HT1080 (cell line): ENCODE data around the gene PRPF40B. TPM values are rescaled to one million over a fixed set of nuclear protein-coding genes. Genes with fewer than 3 reads are reported as not detected.
A peak's percentile ranks its signal among the peaks of the same experiment; 100 is the strongest.
"Not testable (repeated sequence)": the region's sequence is repeated elsewhere in the genome, so short reads cannot be mapped to it uniquely, and the experiment has no call there.

ENCODE experiments used
- DNase-seq: peaks from one replicate; pipeline ENCODE4 v3.0.0-alpha.2; 2015; ENCODE audit warnings: low read depth
- polyA plus RNA-seq, 2 experiments: library from polyadenylated mRNA; depleted of rRNA; stranded (reverse); fragments of >200 nt; gene quantifications; 2 replicates each; pipeline ENCODE4 v1.2.3, GENCODE V29; 2015
- total RNA-seq: library from RNA; depleted of rRNA; stranded (reverse); fragments of >200 nt; shearing (Covaris generic); gene quantifications from 2 replicates; pipeline ENCODE4 v1.2.3, GENCODE V29; 2014; rRNA removed

PRPF40B gene
- total RNA-seq, result 10.1 and 10.5 TPM in 2 replicates
- polyA plus RNA-seq (2015; cell fraction: cytosol; rRNA removed), result 10.7 and 11.8 TPM in 2 replicates
- polyA plus RNA-seq (2015; cell fraction: nucleus; rRNA removed), result 45.7 and 46.3 TPM in 2 replicates

DNA sequence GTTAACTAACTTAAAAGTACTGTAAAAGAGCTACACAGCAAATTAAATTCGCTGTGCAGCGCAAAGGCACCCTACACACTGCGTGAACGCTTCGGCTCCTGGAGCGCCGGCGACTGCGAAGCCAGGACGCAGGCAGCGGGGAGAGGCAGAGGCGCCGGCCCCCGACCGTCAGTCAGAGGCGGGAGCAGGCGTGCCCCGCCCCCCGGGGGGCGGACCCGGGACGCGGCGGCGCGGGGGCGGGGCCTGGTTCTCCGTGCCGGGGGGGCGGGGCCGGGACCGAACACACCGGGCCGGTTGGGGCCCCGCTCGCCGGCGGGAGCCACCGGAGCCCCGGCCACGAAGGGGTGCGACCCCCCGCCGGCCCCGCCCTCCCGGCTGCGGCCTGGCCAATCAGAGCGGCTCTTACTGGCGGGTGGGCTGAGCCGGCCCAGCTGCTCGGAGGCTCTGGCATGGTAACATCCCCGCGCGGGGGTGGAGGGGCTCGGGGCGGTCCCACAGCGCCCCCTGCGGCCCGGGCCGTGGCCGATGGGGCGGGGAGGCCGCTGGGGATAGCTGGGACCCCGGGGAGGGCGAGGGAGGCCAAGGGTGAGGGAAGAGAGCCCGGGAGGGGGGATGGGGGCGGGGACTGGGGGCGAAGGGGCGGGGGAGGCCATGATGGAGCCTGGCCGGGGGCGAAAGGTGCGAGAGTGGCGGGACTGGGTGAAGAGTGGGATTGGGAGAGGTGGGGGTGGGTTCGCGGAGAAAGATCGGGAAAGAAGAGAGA lies at the start of gene PRPF40B:
Gene PRPF40B (plus strand): TSS at position 420 of the 763 bp plus-strand sequence. CDS start 30 bp downstream, at position 450.
- peak; percentile 68 for DNase-seq

DNA sequence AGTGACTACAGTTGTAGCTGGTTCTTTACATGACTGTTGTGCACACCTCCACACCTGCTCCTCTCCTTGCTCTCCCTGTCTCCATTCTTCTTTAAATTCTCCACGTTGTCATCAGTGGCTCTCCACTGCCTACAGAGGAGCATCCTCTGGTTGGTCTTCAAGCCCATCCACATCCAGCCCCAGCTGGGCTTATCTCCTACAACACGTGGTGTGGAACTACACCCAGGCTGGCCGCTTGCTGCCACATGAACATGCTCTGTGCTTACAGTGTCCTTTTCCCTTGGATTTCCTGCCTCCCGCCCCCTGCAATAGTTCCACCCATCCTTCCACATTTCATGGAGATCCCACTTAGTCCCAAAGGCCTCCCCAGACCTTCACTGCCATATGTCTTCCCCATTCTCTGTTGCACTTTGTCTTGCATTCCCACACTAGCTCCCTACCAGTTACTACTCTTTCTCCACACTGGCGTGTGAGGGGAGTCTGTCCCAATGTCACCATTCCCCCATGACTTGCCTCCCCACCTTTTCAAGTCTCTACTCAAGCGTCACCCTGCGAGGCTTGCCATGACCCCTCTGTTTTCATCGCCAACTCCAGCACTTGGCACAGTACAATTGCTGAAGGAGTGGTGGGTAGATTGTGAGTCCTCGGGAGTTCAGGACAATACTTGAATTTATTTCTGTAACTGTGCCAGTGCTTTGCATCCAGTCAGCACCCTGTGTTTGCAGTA lies 45.6 kb upstream of the PRPF40B start:
- DNase-seq, result no peak

DNA sequence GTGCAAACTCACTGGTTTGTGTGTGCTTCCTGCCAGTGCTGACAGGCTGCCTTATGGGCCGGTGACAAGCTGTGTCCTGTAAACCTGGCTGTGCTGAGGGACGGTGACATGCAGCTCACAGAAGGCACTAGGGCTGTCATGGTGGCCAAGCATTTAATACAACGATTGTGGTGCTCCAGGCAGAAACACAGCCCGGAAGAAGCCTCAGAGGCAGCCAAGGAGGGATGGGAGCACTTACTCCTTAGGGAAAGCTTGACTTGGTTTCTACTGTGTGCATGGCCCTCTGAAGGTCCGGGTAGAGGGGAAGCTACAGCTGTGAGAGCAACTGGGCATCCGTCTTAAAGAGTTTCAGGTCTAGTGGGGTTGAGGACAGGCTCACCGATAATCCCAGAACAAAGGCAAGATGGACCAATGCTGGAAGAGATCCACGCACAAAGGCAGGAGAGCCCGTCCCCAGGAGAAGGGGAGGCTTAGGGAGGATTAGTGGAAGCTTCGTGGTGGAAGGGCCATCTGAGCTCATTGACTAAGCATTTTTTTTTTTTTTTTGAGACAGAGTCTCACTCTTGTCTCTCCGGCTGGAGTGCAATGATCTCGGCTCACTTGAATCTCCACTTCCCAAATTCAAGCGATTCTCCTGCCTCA lies 44.8 kb upstream of the PRPF40B start:
- DNase-seq, result no peak

DNA sequence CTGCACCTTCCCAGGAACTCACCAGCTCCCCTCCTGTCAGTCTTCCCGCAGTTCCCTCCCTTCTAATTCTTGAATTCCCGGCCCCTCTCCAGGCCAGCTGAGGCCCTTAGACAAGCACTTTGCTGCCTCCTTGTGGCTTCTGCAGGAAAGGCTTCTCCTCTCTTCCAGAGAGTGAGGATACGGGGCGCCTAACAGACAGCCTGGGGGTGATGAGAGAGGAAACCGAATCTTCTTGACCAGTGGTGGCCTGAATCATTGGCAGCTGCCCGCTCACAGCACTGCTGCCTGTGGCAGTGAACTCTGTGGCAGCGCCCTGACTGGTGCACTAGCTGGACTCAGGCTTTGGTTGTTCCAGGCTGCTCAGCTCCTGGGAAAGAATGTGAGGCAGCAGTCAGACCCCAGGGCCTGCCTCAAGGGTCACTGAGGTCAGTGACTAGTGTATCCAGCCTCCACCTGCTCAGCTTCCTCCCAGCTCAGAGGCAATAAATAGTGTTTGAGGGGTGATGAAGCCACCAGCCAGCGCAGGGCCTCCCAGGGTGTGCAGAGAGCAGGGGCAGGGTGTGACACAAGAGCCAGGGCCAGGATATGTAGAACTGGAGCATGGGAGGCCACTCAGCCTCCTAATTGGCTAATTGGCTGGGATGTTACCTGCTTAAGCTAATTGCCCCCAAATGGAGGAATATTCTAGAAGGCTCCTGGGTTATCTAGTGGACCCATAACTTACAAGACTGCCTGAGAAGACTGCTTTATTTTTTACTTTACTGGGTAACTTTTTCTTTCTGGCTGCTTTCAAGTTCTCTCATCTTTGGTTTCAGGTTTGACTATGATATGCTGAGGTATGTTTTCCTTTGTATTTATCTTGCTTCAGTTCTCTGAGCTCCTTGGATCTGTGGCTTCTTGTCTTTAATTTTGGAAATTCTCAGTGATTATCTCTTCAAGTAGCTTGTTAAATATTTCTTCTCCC lies 42.5 kb upstream of the PRPF40B start:
- peak; percentile 87 for DNase-seq

DNA sequence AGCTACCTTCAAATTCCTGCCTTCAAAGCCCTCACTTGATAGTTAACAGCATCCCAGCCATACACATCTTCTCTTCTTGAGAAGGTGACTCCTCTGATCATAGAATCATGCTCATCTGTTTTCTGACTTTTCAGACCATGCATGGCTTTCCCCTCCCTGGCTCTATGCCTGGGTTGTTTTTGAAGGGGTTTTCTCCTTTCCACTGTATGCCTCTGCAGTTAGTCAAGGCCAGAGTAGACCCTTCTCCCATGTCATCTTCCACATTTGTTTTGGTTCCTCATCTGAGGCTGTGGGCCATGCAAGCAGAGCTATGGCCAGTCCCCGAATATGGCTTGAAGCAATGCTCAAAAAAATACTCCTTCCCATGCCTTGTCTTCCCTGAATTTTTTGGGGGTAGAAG lies 41.2 kb upstream of the PRPF40B start:
- DNase-seq, result no peak

DNA sequence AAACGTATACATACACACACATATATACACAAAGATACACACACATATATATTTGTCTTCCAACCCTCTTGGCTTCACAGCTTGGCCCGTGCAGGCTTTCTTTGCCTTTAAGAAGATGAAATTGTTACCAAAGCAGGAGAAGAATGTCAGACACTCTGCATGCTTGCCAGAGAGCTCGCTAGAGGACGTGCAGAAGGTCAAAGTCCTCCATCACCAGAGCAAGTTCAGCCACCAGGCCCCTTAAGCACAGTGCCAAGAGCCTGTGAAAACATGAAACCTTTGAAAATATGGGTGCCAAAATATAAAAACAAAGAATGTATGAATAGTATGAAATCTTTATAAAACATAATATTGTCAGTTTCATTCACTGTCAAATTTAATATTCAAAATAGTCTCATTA lies 40.5 kb upstream of the PRPF40B start:
- DNase-seq, result no peak

DNA sequence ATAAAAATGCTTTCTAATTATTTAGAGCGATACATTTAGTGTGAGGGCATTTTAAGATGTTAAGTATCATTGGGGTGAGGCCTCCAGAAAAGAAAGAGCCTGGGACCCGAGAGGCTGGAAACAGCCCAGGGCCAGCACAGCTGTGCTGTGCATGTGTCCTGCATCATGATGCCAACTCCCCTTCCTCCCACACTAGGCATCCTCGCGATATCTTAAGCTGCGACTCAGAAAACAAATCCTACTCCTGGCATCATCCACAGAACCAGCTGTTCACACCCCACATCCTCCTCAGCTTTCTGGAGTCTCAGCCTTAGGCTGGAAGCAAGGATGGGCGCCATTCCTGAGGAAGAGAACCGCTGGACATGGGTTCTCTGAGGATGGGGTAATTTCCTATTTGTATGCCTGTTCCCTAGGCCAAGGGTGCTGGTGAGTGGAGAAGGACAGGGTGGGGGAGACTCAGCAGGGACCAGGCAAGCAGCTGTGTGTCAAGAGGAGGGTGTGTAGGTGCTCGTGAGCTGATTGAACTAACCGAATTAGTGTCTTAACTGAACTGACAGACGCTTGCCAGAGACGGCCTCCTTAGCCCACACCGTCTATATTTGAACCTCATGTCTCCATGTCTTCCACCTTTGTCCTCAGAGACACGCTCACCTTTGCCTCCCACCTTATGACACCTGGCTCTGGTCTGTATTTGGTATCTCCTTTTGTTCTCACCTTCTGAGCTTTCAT lies 39.8 kb upstream of the PRPF40B start:
- DNase-seq, result peak; percentile 27

DNA sequence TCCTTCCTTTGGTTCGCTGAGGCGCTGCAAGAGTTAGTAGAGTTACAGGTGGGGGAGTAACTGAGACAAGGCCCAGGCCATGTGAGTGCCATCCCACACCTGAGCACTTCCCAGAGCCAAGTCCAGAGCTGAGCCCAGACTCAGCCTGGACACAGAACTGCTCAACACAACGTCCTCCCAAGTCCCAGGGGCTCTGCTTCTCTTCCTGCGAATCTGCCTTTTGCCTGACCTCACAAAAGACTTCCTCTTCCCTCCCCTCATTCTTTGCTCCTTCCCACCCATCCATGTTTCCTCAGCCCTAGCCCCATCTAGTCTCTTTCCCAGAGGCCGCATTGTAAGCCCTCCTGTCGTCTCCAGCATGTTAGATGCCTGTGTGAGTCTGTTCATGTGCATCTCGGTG lies 38.8 kb upstream of the PRPF40B start:
- no peak for DNase-seq

DNA sequence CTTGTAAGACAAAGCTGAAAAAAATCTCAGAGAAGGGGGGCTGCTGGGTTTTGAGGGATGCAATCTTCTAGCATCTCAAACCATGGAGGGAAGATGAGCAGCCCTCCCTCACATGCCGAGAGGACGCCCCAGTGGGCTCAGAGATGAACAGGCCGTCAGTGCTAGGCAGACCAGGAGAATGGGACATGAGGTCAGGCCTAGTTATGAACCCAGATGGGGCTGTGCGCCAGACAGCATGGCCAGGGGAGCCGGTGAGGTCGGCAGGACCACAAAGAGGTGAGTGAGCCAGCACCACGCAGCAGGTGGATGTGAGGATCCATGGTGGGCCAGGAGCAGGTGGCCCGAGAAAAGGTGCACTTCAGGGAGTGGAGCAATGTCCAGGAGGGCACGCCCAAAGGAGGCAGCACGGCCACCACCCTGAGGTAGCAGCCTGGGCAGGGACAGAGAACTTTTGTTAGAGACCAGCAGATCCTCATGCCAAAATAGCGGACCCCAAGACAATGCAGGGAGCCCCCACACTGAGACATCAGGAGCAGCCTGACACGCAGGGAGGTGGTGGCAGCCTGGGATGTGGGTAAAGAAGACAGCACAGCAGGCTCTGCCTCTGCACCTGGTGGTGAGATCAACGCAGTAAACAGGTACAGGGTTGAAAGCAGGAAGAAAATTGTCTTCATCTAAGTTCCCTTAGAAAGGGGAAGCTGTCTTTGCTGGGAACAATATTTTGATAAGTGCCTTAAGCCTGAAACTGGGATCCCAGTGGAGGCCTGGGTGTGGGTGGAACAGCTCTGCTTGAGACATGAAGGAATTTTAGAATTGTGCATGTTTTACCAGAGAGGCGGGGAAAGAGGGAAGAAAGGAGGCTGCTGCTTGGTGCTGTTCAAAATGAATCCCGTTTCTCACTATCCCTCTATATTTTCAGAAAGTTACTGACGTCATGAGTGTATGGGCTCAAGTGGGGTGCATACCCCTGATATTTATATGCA lies 37.6 kb upstream of the PRPF40B start:
- no peak for DNase-seq

DNA sequence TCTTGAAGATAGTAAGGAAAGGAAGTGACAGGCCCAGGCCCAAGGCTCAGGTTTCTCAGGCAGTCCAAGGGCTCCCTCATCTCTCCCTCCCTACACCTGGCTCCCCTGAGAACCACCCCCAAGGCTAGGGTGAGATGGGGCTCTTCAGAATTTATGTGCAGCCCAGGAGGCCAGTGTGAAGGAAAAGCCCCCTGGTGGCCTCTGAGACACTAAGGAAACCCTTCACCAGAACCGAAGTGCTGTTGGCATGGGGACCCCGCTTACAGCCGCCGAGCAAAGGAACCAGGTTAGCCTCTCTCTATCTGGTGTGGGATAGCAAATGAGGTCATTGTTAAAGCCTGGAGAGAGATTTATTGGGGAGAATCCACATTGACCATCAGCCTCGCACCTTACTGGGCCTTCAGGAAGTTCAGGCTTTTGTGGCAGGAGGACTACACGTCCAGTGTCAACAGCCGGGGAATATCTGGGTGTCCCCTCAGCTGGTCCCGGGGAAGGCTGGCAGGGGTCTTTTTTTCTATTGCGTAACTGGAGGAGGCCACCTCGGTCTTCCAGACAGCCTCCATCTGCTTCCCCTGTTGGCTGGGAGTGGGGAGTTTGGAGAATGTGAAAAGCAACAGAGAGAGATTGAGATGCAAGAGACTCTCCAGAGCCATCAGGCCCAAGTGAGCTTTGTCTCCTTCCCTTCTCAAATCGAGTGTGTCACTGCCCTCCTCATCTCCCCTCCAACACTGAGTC lies 36.0 kb upstream of the PRPF40B start:
- no peak for DNase-seq

DNA sequence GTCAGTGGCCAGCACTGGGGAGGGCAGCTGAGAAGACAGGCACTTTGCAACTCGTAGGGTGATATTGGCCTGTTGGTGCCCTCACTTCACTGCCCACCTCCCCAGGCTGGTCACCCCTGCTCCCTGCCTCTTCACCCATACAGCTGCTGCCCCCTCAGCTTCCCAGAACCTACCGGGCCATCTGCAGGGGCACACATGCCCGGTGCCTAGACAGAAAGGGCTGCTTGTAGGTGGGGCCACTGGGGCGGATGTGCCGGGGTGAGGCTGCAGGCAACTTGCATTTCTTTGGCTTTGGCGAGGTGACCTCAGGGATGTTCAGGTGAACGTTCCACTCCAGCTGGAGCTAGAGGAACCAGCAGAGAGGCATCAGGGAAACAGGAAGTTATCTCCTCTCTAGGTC lies 35.1 kb upstream of the PRPF40B start:
- no peak for DNase-seq

DNA sequence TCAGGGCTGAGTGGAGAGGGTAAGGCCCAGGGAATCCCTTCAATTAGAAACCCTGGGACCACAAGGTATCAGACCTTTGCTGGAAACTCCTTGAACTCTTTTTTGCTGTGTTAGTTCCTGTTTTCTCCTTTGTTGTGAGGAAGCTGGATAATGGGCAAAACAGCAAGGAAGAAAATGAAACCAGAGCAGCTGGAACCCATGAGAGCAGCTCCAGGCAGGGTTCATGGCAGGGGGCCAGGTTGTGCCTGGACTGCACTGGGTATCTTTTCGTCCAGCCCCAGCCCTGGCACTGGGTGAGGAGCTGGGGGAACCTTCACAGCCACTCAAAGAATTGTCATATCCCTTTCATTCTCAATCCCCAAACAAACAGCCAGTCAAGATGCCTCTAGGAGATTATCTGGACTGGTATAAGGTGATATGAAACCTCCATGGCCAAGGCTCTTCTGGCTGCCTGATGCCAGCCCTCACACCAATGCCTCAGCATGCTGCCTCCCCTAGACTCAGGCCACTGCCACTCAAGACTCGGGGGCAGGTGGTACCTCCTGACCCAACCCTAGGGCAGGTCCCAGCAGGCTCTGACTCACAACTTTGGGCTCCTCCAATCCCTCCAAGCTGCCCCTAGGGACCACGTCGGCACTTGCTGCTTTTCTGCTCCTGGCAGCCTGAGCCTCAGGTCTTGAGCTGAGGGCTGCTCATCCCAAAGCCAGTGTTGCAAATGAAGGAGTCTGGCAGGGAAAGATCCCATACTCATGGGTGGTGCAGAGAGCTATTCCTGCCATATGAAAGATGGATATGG lies 34.4 kb upstream of the PRPF40B start:
- no peak for DNase-seq

DNA sequence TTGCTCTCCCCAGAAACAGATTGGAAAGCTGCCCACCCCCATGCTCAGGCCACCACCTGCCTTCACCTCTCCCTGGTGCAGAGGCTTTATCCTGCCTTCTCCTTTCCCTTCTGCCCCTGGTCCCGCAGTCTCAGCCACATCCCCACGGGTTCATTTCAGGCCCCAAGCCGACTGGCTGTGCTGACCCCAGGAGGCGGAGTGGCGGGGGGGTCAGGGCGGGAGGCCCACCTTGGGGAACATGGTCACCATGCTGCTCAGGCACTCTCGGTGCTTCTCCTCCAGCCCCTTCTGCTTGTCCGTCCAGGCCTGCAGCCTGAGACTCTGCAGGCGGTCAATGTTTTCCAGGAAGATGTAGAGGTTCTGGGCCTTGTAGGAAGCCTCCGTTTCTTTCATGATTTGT lies 24.8 kb upstream of the PRPF40B start:
- no peak for DNase-seq

DNA sequence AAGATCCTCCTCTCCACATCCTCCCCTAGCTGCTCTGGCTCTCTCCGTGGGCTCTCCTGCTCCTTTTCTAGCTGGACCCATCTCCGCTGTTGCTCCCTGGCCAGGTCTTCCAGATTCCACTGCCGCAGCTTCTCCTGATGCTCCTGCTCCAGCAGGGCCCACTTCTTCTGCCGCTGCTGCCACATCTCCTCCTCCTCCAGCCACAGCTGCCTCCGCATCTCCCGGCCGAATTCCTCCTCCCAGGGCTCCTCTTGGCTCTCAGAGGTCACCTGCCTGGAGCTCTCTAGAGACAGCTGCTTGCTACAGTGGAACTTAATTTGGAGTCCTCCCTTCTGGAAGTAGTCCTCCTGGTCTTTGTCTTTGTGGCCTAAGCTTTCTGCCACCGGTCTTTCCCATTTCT lies 23.4 kb upstream of the PRPF40B start:
- DNase-seq, result no peak

DNA sequence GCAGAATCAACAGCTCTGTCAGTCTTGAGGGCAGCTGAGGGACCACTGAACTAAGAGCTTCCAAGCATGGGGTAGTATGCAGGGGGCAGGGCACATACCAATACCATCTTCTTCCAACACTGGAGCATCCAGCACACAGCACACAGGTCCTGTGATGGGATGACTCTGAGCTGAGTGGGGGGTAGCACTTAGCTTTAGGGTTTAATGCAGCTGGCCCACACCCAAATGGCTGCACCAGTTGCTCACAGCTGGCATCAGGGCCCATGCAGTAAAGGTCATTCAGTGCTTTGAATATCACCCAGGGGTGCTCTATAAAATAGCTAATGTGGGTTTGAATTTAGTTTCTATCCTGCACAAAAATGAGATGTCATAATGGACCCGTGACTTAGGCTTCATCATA lies 19.6 kb upstream of the PRPF40B start:
- no peak for DNase-seq

DNA sequence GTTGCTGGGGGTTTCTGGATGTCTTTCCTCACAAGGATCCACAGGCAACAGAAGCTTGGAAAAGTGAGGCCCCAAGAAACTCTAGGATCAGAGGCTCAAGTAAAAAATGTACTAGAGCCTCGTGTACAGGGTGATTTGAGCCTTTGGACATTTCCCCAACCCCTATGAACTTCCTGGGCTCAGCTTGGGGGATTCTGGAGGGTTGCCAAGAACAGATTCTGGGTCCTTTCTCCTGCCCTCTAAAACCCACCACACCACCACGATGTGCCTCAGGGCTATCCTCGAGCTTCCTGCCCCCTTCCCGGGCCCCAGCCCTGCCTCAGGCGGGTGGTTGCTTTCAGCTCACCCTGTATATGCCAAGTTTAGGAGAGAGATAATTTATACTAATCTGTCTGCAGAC lies 18.5 kb upstream of the PRPF40B start:
- no peak for DNase-seq

DNA sequence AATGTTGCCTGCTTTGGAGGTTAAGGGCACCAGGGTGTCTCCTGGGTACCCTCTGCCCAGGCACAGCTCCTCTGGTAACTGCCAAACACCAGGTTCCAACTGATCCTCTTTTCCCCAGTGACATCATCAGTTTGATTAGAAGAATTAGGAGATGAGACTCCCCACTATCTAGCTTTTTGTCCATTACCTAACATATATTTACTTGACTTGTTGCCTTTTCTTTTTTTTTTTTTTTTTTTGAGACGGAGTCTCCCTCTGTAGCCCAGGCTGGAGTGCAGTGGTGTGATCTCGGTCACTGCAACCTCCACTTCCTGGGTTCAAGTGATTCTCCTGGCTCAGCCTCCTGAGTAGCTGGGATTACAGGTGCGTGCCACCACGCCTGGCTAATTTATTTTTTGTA lies 17.8 kb upstream of the PRPF40B start, which contains the start of gene FAM186B:
Gene FAM186B (minus strand): TSS at position 101 of the 400 bp plus-strand sequence. CDS start 162 bp downstream, outside the sequence.
- not testable (repeated sequence) for DNase-seq
